Stimulated activated CD8-positive, alpha-beta memory T cell treated with anti-CD3 and anti-CD28 coated beads, Interleukin-4, amount 100 ng/mL, for 48 hours (primary cell): Measurements from ENCODE around the gene KLHDC7B.
"Not testable (repeated sequence)": the region's sequence is repeated elsewhere in the genome, so short reads cannot be mapped to it uniquely, and the experiment has no call there.

ENCODE experiments used
- DNase-seq: peaks from one replicate; pipeline ENCODE4 v3.0.0-alpha.2; 2020

KLHDC7B gene

GRCh38 chr22:50517495-50518260 is 28.0 kb upstream of the KLHDC7B start:
- no peak for DNase-seq

GRCh38 chr22:50518606-50519005 is 27.1 kb upstream of the KLHDC7B start:
- DNase-seq = no peak

GRCh38 chr22:50519151-50519550 is 26.5 kb upstream of the KLHDC7B start:
- no peak for DNase-seq

GRCh38 chr22:50520184-50520583 is 25.5 kb upstream of the KLHDC7B start:
- DNase-seq = not testable (repeated sequence)

- DNase-seq = no peak
Observed at GRCh38 chr22:50520826-50521453, 24.8 kb upstream of the KLHDC7B start.

GRCh38 chr22:50521710-50522109 is 24.0 kb upstream of the KLHDC7B start:
- no peak for DNase-seq

GRCh38 chr22:50522208-50522805 is 23.4 kb upstream of the KLHDC7B start:
- no peak for DNase-seq

GRCh38 chr22:50522806-50523438 is 22.8 kb upstream of the KLHDC7B start:
- no peak for DNase-seq

- DNase-seq = no peak
Observed at GRCh38 chr22:50523458-50523805, 22.3 kb upstream of the KLHDC7B start.

- DNase-seq = no peak
Observed at GRCh38 chr22:50523806-50524675, 21.7 kb upstream of the KLHDC7B start.

GRCh38 chr22:50524676-50525103 is 21.0 kb upstream of the KLHDC7B start:
- DNase-seq = no peak

- peak; percentile 98 for DNase-seq
Observed at GRCh38 chr22:50525104-50525857, 20.4 kb upstream of the KLHDC7B start, which contains the start of gene SCO2. Gene SCO2, minus strand, starts transcription at chr22:50525598. Its CDS starts 1,187 bp downstream, at chr22:50524411.

- DNase-seq = no peak
Observed at GRCh38 chr22:50525858-50526107, 19.9 kb upstream of the KLHDC7B start.

GRCh38 chr22:50526108-50526833 is 19.4 kb upstream of the KLHDC7B start:
- DNase-seq = peak; percentile 91

GRCh38 chr22:50526834-50527801 is 18.6 kb upstream of the KLHDC7B start:
- peak; percentile 73 for DNase-seq

GRCh38 chr22:50527921-50528681 is 17.6 kb upstream of the KLHDC7B start:
- no peak for DNase-seq

- no peak for DNase-seq
Observed at GRCh38 chr22:50528682-50529415, 16.9 kb upstream of the KLHDC7B start.

GRCh38 chr22:50529416-50529896 is 16.2 kb upstream of the KLHDC7B start:
- DNase-seq = no peak
